ENCODE results near the gene CLC.
"Not testable (repeated sequence)": the region's sequence is repeated elsewhere in the genome, so short reads cannot be mapped to it uniquely, and the experiment has no call there.

Gene CLC

GRCh38 chr19:39728040-39728439 is 9.8 kb downstream of the CLC start:
- DNase-seq (ENCODE audit: low read depth): no peak

GRCh38 chr19:39727070-39727800 is 10.6 kb downstream of the CLC start:
- DNase-seq (ENCODE audit: low read depth): no peak

GRCh38 chr19:39725995-39726394 is 11.8 kb downstream of the CLC start:
- no peak for DNase-seq (ENCODE audit: low read depth)

- DNase-seq (ENCODE audit: low read depth): not testable (repeated sequence)
These were observed 17.7 kb downstream of the CLC start for GRCh38 chr19:39720144-39720543.

- no peak for DNase-seq (ENCODE audit: low read depth)
These were observed 27.4 kb downstream of the CLC start for GRCh38 chr19:39710333-39710890.

- no peak for DNase-seq (ENCODE audit: low read depth)
These were observed 28.6 kb downstream of the CLC start for GRCh38 chr19:39709026-39709872.

- no peak for DNase-seq (ENCODE audit: low read depth)
These were observed 29.2 kb downstream of the CLC start for GRCh38 chr19:39708594-39708993.

GRCh38 chr19:39705578-39706188 is 32.1 kb downstream of the CLC start:
- DNase-seq (ENCODE audit: low read depth): no peak

- DNase-seq (ENCODE audit: low read depth): no peak
These were observed 33.4 kb downstream of the CLC start, which contains the start of gene LGALS14 for GRCh38 chr19:39704181-39705044. TSS of gene LGALS14 (plus strand) at chr19:39704481. CDS start at chr19:39704529, 48 bp downstream.

- DNase-seq (ENCODE audit: low read depth): no peak
These were observed 36.5 kb downstream of the CLC start for GRCh38 chr19:39701291-39701690.

- no peak for DNase-seq (ENCODE audit: low read depth)
These were observed 39.3 kb downstream of the CLC start for GRCh38 chr19:39698535-39698934.

- DNase-seq (ENCODE audit: low read depth): no peak
These were observed 41.4 kb downstream of the CLC start for GRCh38 chr19:39696387-39696786.

GRCh38 chr19:39695759-39696158 is 42.1 kb downstream of the CLC start:
- DNase-seq (ENCODE audit: low read depth): no peak

- DNase-seq (ENCODE audit: low read depth): no peak
These were observed 45.0 kb downstream of the CLC start for GRCh38 chr19:39692822-39693221.

- DNase-seq (ENCODE audit: low read depth): no peak
These were observed 45.7 kb downstream of the CLC start for GRCh38 chr19:39692166-39692565.

- DNase-seq (ENCODE audit: low read depth): not testable (repeated sequence)
These were observed 49.2 kb downstream of the CLC start for GRCh38 chr19:39688637-39689036.

- DNase-seq (ENCODE audit: low read depth): no peak
These were observed 51.1 kb downstream of the CLC start for GRCh38 chr19:39686739-39687138.

- no peak for DNase-seq (ENCODE audit: low read depth)
These were observed 53.6 kb downstream of the CLC start for GRCh38 chr19:39684267-39684666.

GRCh38 chr19:39681416-39681815 is 56.4 kb downstream of the CLC start:
- DNase-seq (ENCODE audit: low read depth): no peak

All from EH (cell line).